ENCODE measurements around the gene CXXC1. TPM values are rescaled to one million over a fixed set of nuclear protein-coding genes. Genes with fewer than 3 reads are reported as not detected.

Gene CXXC1
- total and polyA plus RNA-seq, 4 donors: 21.7 to 38.4 (median 30.0) TPM

DNA sequence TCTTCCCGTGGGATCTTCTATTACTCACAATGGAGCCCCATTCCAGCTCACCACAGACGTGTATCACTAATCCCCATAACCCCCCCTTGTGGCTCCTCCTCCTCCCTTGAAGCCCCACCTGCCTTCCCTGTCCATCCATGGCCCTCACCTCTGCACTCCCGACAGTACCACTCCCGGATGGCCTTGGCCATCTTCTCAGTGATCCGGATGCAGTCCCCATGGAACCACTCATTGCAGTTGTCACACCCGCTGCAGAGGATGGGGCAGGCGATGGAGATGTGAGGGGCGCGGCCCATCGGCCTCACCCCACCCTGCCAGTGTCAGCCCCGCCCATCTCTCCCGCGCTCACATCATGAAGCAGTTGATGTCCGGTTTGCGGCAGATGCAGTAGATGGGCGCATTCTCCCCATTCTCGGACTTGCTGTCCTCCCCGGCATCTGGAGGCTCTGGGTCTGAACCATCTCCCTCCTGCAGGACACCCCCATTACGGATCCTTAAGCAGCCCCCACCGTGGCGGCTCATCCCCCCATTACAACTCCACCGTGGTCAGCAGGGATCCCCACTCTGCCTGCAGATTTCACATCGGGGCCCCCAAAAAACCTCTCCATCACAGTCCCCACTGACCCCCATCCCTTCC lies 983 bp downstream of the CXXC1 start (continued):
- TF ChIP-seq JUND (IDR thresholded peaks at IDR 0.05) (no peak), YY1 (IDR thresholded peaks at IDR 0.05) (no peak)

DNA sequence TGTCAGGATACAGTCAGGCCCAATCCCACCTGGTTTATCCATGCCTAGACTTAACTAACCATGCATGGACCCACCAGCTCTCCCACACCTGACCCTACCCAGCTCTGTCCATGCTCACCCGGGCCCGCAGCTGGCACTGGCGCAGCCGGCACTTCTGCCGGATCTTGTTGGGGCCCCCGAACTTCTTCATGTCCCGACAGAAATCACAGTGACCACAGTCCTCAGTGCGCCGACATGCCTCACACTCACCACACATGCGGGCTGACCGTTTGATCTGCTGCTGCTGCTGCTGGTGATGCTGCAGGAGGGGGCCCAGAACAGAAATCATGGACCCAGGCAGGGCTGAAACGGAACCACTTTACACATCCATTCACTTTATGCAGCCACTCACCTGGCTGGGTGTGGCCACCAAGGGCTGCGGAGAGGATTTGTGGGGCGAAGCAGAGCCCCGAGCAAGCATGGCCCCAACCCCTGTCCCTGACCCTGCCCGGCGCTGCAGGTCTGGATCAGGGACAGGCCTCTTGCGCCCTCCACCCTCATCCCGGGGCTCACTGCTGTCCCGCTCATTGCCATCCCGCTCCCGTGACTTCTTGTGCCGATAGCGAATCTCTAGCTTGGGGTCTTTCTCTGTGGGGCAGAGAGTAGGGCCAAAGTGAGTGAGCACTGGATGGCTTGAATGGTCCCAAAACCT lies 1.7 kb downstream of the CXXC1 start:
- Histone ChIP-seq H3K4me1 (ENCODE audit: control insufficient read depth in 4 of 4, insufficient read depth in 4 of 4, low read length in 3 of 4) (peaks cover 4 to 15% (median 11%) of the 10 kb centered on the region in 4 donors), H3K27me3 (ENCODE audit: control insufficient read depth in 4 of 4, insufficient read depth in 4 of 4, low read length in 3 of 4) (no peaks in the 10 kb centered on the region), H3K27ac (ENCODE audit: low read depth in 1 of 2, low read length in 2 of 2) (no peak overlapping the region), H3K9ac (ENCODE audit: low read depth in 1 of 2, low read length in 2 of 2) (no peak overlapping the region), H3K9me3 (ENCODE audit: control insufficient read depth in 4 of 4, low read length in 3 of 4) (no peaks in the 10 kb centered on the region), H3K4me3 (ENCODE audit: low read depth in 1 of 3, low read length in 3 of 3) (no peak overlapping the region), H3K36me3 (ENCODE audit: control insufficient read depth in 4 of 4, insufficient read depth in 3 of 4, low read depth in 1 of 4, low read length in 3 of 4) (peaks cover 2 to 29% (median 10%) of the 10 kb centered on the region in 4 donors)
- TF ChIP-seq RXRA (IDR thresholded peaks at IDR 0.05) (no peak), RAD21 (IDR thresholded peaks at IDR 0.05) (no peak), YY1 (IDR thresholded peaks at IDR 0.05) (no peak), GABPA (IDR thresholded peaks at IDR 0.05 in 1 of 2, conservative IDR thresholded peaks at IDR 0.05 in 1 of 2) (no peak), FOXA1 (IDR thresholded peaks at IDR 0.05) (no peak), NR2F2 (IDR thresholded peaks at IDR 0.05) (no peak), JUND (IDR thresholded peaks at IDR 0.05) (no peak), SP1 (IDR thresholded peaks at IDR 0.05) (no peak), EGR1 (IDR thresholded peaks at IDR 0.05; ENCODE audit: low read depth in 2 of 2) (no peak), HNF4A (conservative IDR thresholded peaks at IDR 0.05) (no peak), HNF4G (IDR thresholded peaks at IDR 0.05) (no peak), FOXA2 (IDR thresholded peaks at IDR 0.05) (no peak), TAF1 (conservative IDR thresholded peaks at IDR 0.05) (no peak)
- TF ChIP-seq, protein P1, sequence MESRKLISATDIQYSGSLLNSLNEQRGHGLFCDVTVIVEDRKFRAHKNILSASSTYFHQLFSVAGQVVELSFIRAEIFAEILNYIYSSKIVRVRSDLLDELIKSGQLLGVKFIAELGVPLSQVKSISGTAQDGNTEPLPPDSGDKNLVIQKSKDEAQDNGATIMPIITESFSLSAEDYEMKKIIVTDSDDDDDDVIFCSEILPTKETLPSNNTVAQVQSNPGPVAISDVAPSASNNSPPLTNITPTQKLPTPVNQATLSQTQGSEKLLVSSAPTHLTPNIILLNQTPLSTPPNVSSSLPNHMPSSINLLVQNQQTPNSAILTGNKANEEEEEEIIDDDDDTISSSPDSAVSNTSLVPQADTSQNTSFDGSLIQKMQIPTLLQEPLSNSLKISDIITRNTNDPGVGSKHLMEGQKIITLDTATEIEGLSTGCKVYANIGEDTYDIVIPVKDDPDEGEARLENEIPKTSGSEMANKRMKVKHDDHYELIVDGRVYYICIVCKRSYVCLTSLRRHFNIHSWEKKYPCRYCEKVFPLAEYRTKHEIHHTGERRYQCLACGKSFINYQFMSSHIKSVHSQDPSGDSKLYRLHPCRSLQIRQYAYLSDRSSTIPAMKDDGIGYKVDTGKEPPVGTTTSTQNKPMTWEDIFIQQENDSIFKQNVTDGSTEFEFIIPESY (IDR thresholded peaks at IDR 0.05): no peak
- TF ChIP-seq, protein P2, sequence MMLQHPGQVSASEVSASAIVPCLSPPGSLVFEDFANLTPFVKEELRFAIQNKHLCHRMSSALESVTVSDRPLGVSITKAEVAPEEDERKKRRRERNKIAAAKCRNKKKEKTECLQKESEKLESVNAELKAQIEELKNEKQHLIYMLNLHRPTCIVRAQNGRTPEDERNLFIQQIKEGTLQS (IDR thresholded peaks at IDR 0.05): no peak
- TF ChIP-seq, protein P3, sequence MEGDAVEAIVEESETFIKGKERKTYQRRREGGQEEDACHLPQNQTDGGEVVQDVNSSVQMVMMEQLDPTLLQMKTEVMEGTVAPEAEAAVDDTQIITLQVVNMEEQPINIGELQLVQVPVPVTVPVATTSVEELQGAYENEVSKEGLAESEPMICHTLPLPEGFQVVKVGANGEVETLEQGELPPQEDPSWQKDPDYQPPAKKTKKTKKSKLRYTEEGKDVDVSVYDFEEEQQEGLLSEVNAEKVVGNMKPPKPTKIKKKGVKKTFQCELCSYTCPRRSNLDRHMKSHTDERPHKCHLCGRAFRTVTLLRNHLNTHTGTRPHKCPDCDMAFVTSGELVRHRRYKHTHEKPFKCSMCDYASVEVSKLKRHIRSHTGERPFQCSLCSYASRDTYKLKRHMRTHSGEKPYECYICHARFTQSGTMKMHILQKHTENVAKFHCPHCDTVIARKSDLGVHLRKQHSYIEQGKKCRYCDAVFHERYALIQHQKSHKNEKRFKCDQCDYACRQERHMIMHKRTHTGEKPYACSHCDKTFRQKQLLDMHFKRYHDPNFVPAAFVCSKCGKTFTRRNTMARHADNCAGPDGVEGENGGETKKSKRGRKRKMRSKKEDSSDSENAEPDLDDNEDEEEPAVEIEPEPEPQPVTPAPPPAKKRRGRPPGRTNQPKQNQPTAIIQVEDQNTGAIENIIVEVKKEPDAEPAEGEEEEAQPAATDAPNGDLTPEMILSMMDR (IDR thresholded peaks at IDR 0.05; ENCODE audit: low read depth, low read length, missing input control): no peak
- TF ChIP-seq, protein P4, sequence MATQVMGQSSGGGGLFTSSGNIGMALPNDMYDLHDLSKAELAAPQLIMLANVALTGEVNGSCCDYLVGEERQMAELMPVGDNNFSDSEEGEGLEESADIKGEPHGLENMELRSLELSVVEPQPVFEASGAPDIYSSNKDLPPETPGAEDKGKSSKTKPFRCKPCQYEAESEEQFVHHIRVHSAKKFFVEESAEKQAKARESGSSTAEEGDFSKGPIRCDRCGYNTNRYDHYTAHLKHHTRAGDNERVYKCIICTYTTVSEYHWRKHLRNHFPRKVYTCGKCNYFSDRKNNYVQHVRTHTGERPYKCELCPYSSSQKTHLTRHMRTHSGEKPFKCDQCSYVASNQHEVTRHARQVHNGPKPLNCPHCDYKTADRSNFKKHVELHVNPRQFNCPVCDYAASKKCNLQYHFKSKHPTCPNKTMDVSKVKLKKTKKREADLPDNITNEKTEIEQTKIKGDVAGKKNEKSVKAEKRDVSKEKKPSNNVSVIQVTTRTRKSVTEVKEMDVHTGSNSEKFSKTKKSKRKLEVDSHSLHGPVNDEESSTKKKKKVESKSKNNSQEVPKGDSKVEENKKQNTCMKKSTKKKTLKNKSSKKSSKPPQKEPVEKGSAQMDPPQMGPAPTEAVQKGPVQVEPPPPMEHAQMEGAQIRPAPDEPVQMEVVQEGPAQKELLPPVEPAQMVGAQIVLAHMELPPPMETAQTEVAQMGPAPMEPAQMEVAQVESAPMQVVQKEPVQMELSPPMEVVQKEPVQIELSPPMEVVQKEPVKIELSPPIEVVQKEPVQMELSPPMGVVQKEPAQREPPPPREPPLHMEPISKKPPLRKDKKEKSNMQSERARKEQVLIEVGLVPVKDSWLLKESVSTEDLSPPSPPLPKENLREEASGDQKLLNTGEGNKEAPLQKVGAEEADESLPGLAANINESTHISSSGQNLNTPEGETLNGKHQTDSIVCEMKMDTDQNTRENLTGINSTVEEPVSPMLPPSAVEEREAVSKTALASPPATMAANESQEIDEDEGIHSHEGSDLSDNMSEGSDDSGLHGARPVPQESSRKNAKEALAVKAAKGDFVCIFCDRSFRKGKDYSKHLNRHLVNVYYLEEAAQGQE (IDR thresholded peaks at IDR 0.05): no peak
- TF ChIP-seq, protein P5, sequence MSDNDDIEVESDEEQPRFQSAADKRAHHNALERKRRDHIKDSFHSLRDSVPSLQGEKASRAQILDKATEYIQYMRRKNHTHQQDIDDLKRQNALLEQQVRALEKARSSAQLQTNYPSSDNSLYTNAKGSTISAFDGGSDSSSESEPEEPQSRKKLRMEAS (IDR thresholded peaks at IDR 0.05): no peak
- 96% methylated on average over 24 of the region's 24 CpGs for WGBS
- no peak for DNase-seq (ENCODE audit: low spot score)
